DOHH2 (cell line): Measurements from ENCODE around the gene LIMS2.

Experiments used
- CTCF ChIP-seq: fragments of 200-600 bp; sonication (generic); IDR thresholded peaks from one replicate; pipeline ENCODE4 v1.5.1; 2014; ENCODE audit warnings: antibody characterized with exemption, mild to moderate bottlenecking, low read depth, low read length; ENCODE audit not compliant: poor library complexity, severe bottlenecking
- EZH2phosphoT487 ChIP-seq: fragments of 200-600 bp; sonication (generic); IDR thresholded peaks from 2 replicates; pipeline ENCODE4 v1.6.1; 2017; ENCODE audit warnings: borderline replicate concordance, mild to moderate bottlenecking, antibody characterized with exemption, low read length, moderate library complexity, mixed read lengths

GRCh38 chr2:127631541-127631996, 43.8 kb downstream of the LIMS2 start:
- TF ChIP-seq CTCF (no peak), EZH2phosphoT487 (no peak)
